Nephron progenitor cell (in vitro differentiated cells): ENCODE results near the gene ADCY3.

Source experiments
- DNase-seq: peaks from one replicate; pipeline ENCODE4 v3.0.0; 2021
- H3K27ac Mint-ChIP-seq: 2 replicates; pipeline ENCODE4 v1.8.0; 2021; ENCODE audit warnings: mild to moderate bottlenecking, moderate library complexity, mixed read lengths
- H3K27me3 Mint-ChIP-seq: 2 replicates; pipeline ENCODE4 v1.8.0; 2021; ENCODE audit warnings: mild to moderate bottlenecking, low read depth, mixed read lengths; ENCODE audit not compliant: poor library complexity
- H3K36me3 Mint-ChIP-seq: 2 replicates; pipeline ENCODE4 v1.8.0; 2021; ENCODE audit warnings: low read depth, mixed read lengths
- H3K4me1 Mint-ChIP-seq: 2 replicates; pipeline ENCODE4 v1.8.0; 2021; ENCODE audit warnings: mixed read lengths
- H3K4me3 Mint-ChIP-seq: 2 replicates; pipeline ENCODE4 v1.8.0; 2021; ENCODE audit warnings: mild to moderate bottlenecking, moderate library complexity, mixed read lengths
- H3K9me3 Mint-ChIP-seq: 2 replicates; pipeline ENCODE4 v1.8.0; 2021; ENCODE audit warnings: mild to moderate bottlenecking, moderate library complexity, mixed read lengths
- CTCF ChIP-seq: fragments of 200-600 bp; sonication (generic); IDR thresholded peaks from 2 replicates; pipeline ENCODE4 v1.5.0; 2021; ENCODE audit warnings: antibody characterized with exemption

Gene ADCY3

GRCh38 chr2:24831221-24832072 is 88.6 kb downstream of the ADCY3 start:
- no peak for TF ChIP-seq CTCF
- Mint-ChIP-seq H3K4me1 (peaks cover 57% of the 10 kb centered on the region), H3K36me3 (peaks cover 36% of the 10 kb centered on the region), H3K9me3 (no peaks in the 10 kb centered on the region), H3K4me3 (no peak overlapping the region), H3K27ac (peak overlapping the region; percentile 59), H3K27me3 (no peaks in the 10 kb centered on the region)
- DNase-seq, result no peak

DNA sequence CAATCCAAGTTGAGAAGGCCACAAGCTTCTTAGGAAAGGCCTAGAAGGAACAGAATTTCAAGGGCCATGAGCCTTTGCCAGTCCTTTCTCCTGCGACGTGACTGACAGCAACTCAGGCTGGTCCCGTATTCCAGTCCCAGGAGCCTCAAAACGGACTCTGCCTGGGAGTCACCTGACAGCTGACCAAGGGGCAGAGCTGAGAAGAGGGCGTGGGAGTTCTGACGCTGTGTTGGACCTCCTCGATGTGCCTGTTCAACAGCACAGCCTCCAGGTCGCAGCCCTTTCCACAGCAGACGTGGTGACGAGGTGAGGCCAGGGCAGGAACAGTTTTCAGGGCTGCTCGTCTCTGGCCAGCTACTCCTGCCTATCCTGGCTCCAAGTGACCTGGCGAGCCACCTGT is 89.3 kb downstream of the ADCY3 start:
- Mint-ChIP-seq H3K4me1 (peaks cover 51% of the 10 kb centered on the region), H3K27me3 (no peaks in the 10 kb centered on the region), H3K27ac (no peak overlapping the region), H3K36me3 (peaks cover 30% of the 10 kb centered on the region), H3K9me3 (no peaks in the 10 kb centered on the region), H3K4me3 (no peak overlapping the region)
- DNase-seq, result no peak
- no peak for TF ChIP-seq CTCF

GRCh38 chr2:24830351-24830750 is 89.7 kb downstream of the ADCY3 start:
- no peak for DNase-seq
- Mint-ChIP-seq H3K27ac (no peak overlapping the region), H3K4me3 (no peak overlapping the region), H3K36me3 (peaks cover 33% of the 10 kb centered on the region), H3K27me3 (peaks cover 3% of the 10 kb centered on the region), H3K9me3 (no peaks in the 10 kb centered on the region), H3K4me1 (peaks cover 50% of the 10 kb centered on the region)
- TF ChIP-seq CTCF, result no peak

GRCh38 chr2:24828238-24828996 is 91.6 kb downstream of the ADCY3 start:
- Mint-ChIP-seq H3K27ac (peak overlapping the region; percentile 39), H3K36me3 (peaks cover 29% of the 10 kb centered on the region), H3K4me1 (peaks cover 33% of the 10 kb centered on the region), H3K9me3 (no peaks in the 10 kb centered on the region), H3K4me3 (no peak overlapping the region), H3K27me3 (peaks cover 3% of the 10 kb centered on the region)
- TF ChIP-seq CTCF, result no peak
- no peak for DNase-seq

GRCh38 chr2:24827321-24828237 is 92.5 kb downstream of the ADCY3 start:
- peak; percentile 85 for TF ChIP-seq CTCF
- Mint-ChIP-seq H3K36me3 (peaks cover 35% of the 10 kb centered on the region), H3K27ac (peak overlapping the region; percentile 88), H3K4me3 (no peak overlapping the region), H3K4me1 (peaks cover 25% of the 10 kb centered on the region), H3K9me3 (no peaks in the 10 kb centered on the region), H3K27me3 (peaks cover 3% of the 10 kb centered on the region)
- peak; percentile 77 for DNase-seq
